Neural cell (in vitro differentiated cells): ENCODE data around the gene LPXN. TPM values are rescaled to one million over a fixed set of nuclear protein-coding genes. Genes with fewer than 3 reads are reported as not detected.

Experiments used
- H2AFZ ChIP-seq: fragments of 200-600, 300-800 bp; sonication (generic), shearing (Covaris generic); 2 replicates; pipeline ENCODE4 v1.6.0; 2014; ENCODE audit warnings: low read depth, mild to moderate bottlenecking, antibody characterized with exemption, low read length, moderate library complexity
- H3F3A ChIP-seq: fragments of 200-600 bp; shearing (Covaris generic); 2 replicates; pipeline ENCODE4 v1.6.1; 2016; ENCODE audit warnings: mild to moderate bottlenecking, moderate library complexity, mixed read lengths, antibody characterized with exemption, low read length; ENCODE audit not compliant: insufficient read depth, poor library complexity, severe bottlenecking
- H3K27ac ChIP-seq: fragments of 200-600, 300-800 bp; sonication (generic), shearing (Covaris generic); 2 replicates; pipeline ENCODE4 v1.5.1; 2014; ENCODE audit warnings: mild to moderate bottlenecking, low read length, moderate library complexity
- H3K27me3 ChIP-seq: fragments of 300-800, 200-600 bp; sonication (generic), shearing (Covaris generic); 2 replicates; pipeline ENCODE4 v1.6.0; 2014; ENCODE audit warnings: mild to moderate bottlenecking, low read depth, low read length, moderate library complexity; ENCODE audit not compliant: insufficient read depth
- H3K36me3 ChIP-seq: fragments of 300-800, 200-600 bp; sonication (generic), shearing (Covaris generic); 2 replicates; pipeline ENCODE4 v1.5.1; 2014; ENCODE audit warnings: mild to moderate bottlenecking, antibody characterized with exemption, low read length, moderate library complexity; ENCODE audit not compliant: insufficient read depth
- H3K4me2 ChIP-seq: fragments of 300-800, 200-600 bp; sonication (generic), shearing (Covaris generic); 2 replicates; pipeline ENCODE4 v1.6.0; 2014; ENCODE audit warnings: mild to moderate bottlenecking, low read length
- H3K4me3 ChIP-seq: fragments of 300-800, 200-600 bp; sonication (generic), shearing (Covaris generic); 2 replicates; pipeline ENCODE4 v1.5.1; 2014; ENCODE audit warnings: mild to moderate bottlenecking, low read length, moderate library complexity
- H3K79me2 ChIP-seq: fragments of 200-600 bp; shearing (Covaris generic); replicated peaks from 2 replicates; pipeline ENCODE4 v1.6.0; 2014; ENCODE audit warnings: mild to moderate bottlenecking, low read length, moderate library complexity; ENCODE audit not compliant: insufficient read depth
- H3K9ac ChIP-seq: fragments of 300-800, 200-600 bp; sonication (generic), shearing (Covaris generic); 2 replicates; pipeline ENCODE4 v1.6.1; 2016; ENCODE audit warnings: mild to moderate bottlenecking, low read length, mixed read lengths
- H3K9me2 ChIP-seq: fragments of 200-600 bp; shearing (Covaris generic); 2 replicates; pipeline ENCODE4 v1.6.1; 2016; ENCODE audit warnings: mild to moderate bottlenecking, low read length, mixed read lengths; ENCODE audit not compliant: insufficient read depth
- H3K9me3 ChIP-seq: fragments of 200-600, 300-800 bp; sonication (generic), shearing (Covaris generic); 2 replicates; pipeline ENCODE4 v1.6.1; 2016; ENCODE audit warnings: mild to moderate bottlenecking, mixed run types, low read length, moderate library complexity, mixed read lengths
- H4K20me1 ChIP-seq: fragments of 200-600 bp; shearing (Covaris generic); 2 replicates; pipeline ENCODE4 v1.6.1; 2016; ENCODE audit warnings: mild to moderate bottlenecking, mixed run types; ENCODE audit not compliant: insufficient read depth
- EP300 ChIP-seq: fragments of 450-650 bp; conservative IDR thresholded peaks from 2 replicates; pipeline ENCODE4 v1.6.1; 2014; ENCODE audit warnings: antibody characterized with exemption, mild to moderate bottlenecking, moderate library complexity; ENCODE audit not compliant: poor library complexity, severe bottlenecking
- EZH2 ChIP-seq: fragments of 200-600, 300-800 bp; shearing (Covaris generic), sonication (generic); IDR thresholded peaks from 2 replicates; pipeline ENCODE4 v1.6.1; 2014; ENCODE audit warnings: antibody characterized with exemption, low read length, borderline replicate concordance, mild to moderate bottlenecking; ENCODE audit not compliant: insufficient read depth, poor library complexity, severe bottlenecking
- MXI1 ChIP-seq: fragments of 450-650 bp; conservative IDR thresholded peaks from 2 replicates; pipeline ENCODE4 v1.6.1; 2014; ENCODE audit warnings: antibody characterized with exemption, mild to moderate bottlenecking; ENCODE audit not compliant: poor library complexity, severe bottlenecking
- POLR2AphosphoS5 ChIP-seq: IDR thresholded peaks from 2 replicates; pipeline ENCODE4 v1.6.1; 2012
- RAD21 ChIP-seq: fragments of 450-650 bp; conservative IDR thresholded peaks from 2 replicates; pipeline ENCODE4 v1.6.1; 2014; ENCODE audit warnings: antibody characterized with exemption, mild to moderate bottlenecking, moderate library complexity
- SMC3 ChIP-seq: fragments of 450-650 bp; conservative IDR thresholded peaks from 2 replicates; pipeline ENCODE4 v1.6.1; 2014; ENCODE audit warnings: antibody characterized with exemption, mild to moderate bottlenecking, moderate library complexity; ENCODE audit not compliant: poor library complexity
- TAF1 ChIP-seq: IDR thresholded peaks from 2 replicates; pipeline ENCODE4 v1.6.1; 2012; ENCODE audit warnings: low read depth
- polyA plus RNA-seq: library from polyadenylated mRNA; depleted of rRNA; stranded (reverse); fragments of >200 nt; gene quantifications from 2 replicates; pipeline ENCODE4 v1.2.3, GENCODE V29; 2014
- TF ChIP-seq, protein P1 (sequence below): fragments of 450-650 bp; IDR thresholded peaks from 2 replicates; pipeline ENCODE4 v1.5.1; 2014; ENCODE audit warnings: antibody characterized with exemption, mild to moderate bottlenecking, moderate library complexity; ENCODE audit not compliant: poor library complexity, severe bottlenecking
- TF ChIP-seq, protein P2 (sequence below): IDR thresholded peaks from 2 replicates; pipeline ENCODE4 v1.6.1; 2012; ENCODE audit warnings: borderline replicate concordance

Gene LPXN
- polyA plus RNA-seq, 1 donor from 2014 or later: 4.1 TPM

DNA sequence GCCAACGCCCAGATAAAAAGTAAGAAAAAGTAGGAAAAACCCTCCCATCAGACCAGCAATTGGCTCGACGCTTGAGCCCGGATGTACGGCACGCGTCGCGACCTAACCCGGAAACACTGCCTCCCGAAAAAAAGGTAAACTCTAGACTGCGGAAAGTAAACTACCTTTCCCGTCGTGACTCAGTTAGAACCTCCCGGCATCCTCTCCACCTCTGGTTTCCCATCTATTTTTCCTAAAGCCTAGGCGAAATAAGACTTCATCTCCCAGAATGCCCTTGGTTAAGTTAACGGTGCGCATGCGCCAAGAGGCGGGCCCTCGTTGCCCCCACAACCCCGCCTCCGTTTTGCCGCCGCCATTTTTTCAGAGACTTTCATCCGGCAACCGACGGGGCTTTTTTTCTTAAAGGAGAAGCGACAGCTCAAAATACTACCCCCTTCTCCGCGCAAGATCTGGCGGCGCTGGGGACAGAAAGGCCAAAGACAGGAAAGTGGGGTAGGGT, 2.5 kb upstream of the LPXN start:
- H2AFZ ChIP-seq: peak overlapping the region; percentile 86

DNA sequence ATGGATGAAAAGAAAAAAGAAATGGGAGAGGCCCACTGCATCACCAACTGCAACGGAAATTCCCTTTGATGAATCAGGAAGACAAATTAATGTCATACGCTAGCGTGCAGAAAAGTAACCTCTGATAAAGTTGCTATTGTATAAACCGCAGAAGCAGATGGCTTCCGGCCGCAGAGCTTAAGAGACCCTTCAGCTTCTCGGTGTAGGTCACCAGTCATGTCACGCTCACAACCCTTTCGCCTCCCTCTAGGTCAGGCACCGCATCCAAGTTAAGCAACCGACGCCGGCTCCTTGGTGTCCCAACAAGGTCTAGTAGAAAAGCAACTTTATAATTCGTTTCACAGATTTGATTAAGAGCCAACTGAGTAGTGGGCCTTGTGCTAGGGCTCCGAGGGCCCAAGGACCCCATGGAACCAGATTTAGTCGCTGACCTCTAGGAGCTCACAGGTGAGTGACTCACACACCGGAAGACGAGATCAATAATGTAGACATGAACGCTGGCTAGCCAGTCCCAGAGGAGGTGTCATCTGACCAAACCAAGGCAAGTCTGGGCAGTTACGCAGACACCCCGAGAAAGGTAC, 2.0 kb upstream of the LPXN start:
- H3K9me2 ChIP-seq: no peaks in the 10 kb centered on the region
- peaks cover 29% of the 10 kb centered on the region for H3K79me2 ChIP-seq
- H4K20me1 ChIP-seq: no peaks in the 10 kb centered on the region
- H3K4me2 ChIP-seq: peak overlapping the region; percentile 95
- H3F3A ChIP-seq: peaks cover 6% of the 10 kb centered on the region
- H3K36me3 ChIP-seq: no peaks in the 10 kb centered on the region
- peak overlapping the region; percentile 74 for H3K4me3 ChIP-seq
- peak overlapping the region; percentile 100 for H3K27ac ChIP-seq
- no peaks in the 10 kb centered on the region for H3K9me3 ChIP-seq
- no peaks in the 10 kb centered on the region for H3K27me3 ChIP-seq
- H2AFZ ChIP-seq: peak overlapping the region; percentile 63
- H3K9ac ChIP-seq: peak overlapping the region; percentile 69
- TF ChIP-seq POLR2AphosphoS5: no peak
- no peak for TF ChIP-seq TAF1
- TF ChIP-seq EP300: no peak
- TF ChIP-seq, protein P1, sequence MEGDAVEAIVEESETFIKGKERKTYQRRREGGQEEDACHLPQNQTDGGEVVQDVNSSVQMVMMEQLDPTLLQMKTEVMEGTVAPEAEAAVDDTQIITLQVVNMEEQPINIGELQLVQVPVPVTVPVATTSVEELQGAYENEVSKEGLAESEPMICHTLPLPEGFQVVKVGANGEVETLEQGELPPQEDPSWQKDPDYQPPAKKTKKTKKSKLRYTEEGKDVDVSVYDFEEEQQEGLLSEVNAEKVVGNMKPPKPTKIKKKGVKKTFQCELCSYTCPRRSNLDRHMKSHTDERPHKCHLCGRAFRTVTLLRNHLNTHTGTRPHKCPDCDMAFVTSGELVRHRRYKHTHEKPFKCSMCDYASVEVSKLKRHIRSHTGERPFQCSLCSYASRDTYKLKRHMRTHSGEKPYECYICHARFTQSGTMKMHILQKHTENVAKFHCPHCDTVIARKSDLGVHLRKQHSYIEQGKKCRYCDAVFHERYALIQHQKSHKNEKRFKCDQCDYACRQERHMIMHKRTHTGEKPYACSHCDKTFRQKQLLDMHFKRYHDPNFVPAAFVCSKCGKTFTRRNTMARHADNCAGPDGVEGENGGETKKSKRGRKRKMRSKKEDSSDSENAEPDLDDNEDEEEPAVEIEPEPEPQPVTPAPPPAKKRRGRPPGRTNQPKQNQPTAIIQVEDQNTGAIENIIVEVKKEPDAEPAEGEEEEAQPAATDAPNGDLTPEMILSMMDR: no peak
- no peak for TF ChIP-seq MXI1
- TF ChIP-seq RAD21: no peak
- TF ChIP-seq EZH2: no peak
- no peak for TF ChIP-seq SMC3
- TF ChIP-seq, protein P2, sequence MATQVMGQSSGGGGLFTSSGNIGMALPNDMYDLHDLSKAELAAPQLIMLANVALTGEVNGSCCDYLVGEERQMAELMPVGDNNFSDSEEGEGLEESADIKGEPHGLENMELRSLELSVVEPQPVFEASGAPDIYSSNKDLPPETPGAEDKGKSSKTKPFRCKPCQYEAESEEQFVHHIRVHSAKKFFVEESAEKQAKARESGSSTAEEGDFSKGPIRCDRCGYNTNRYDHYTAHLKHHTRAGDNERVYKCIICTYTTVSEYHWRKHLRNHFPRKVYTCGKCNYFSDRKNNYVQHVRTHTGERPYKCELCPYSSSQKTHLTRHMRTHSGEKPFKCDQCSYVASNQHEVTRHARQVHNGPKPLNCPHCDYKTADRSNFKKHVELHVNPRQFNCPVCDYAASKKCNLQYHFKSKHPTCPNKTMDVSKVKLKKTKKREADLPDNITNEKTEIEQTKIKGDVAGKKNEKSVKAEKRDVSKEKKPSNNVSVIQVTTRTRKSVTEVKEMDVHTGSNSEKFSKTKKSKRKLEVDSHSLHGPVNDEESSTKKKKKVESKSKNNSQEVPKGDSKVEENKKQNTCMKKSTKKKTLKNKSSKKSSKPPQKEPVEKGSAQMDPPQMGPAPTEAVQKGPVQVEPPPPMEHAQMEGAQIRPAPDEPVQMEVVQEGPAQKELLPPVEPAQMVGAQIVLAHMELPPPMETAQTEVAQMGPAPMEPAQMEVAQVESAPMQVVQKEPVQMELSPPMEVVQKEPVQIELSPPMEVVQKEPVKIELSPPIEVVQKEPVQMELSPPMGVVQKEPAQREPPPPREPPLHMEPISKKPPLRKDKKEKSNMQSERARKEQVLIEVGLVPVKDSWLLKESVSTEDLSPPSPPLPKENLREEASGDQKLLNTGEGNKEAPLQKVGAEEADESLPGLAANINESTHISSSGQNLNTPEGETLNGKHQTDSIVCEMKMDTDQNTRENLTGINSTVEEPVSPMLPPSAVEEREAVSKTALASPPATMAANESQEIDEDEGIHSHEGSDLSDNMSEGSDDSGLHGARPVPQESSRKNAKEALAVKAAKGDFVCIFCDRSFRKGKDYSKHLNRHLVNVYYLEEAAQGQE: no peak

More for the DNA sequence above, 2.5 kb upstream of the LPXN start:
- TF ChIP-seq MXI1 (peak; percentile 63), TAF1 (peak; percentile 59), EP300 (peak; percentile 60), RAD21 (no peak), POLR2AphosphoS5 (peak; percentile 52), SMC3 (no peak), EZH2 (no peak)
- TF ChIP-seq, protein P2: no peak
- TF ChIP-seq, protein P1: no peak
- H3K27me3 ChIP-seq: no peaks in the 10 kb centered on the region
- H3K9me2 ChIP-seq: no peaks in the 10 kb centered on the region
- peak overlapping the region; percentile 100 for H3K27ac ChIP-seq
- no peaks in the 10 kb centered on the region for H3K36me3 ChIP-seq
- no peaks in the 10 kb centered on the region for H3K9me3 ChIP-seq
- peak overlapping the region; percentile 74 for H3K4me3 ChIP-seq
- peaks cover 35% of the 10 kb centered on the region for H3K79me2 ChIP-seq
- peak overlapping the region; percentile 99 for H3K9ac ChIP-seq
- no peaks in the 10 kb centered on the region for H4K20me1 ChIP-seq
- H3F3A ChIP-seq: peaks cover 6% of the 10 kb centered on the region
- H3K4me2 ChIP-seq: peak overlapping the region; percentile 95
